A172 (cell line): Measurements from ENCODE around the gene TAC1. TPM values are rescaled to one million over a fixed set of nuclear protein-coding genes. Genes with fewer than 3 reads are reported as not detected.

Source experiments
- total RNA-seq: library from RNA; depleted of rRNA; stranded (reverse); fragments of >200 nt; shearing (Covaris generic); gene quantifications from 2 replicates; pipeline ENCODE4 v1.2.3, GENCODE V29; 2014; rRNA removed

Gene TAC1
- total RNA-seq, 1 experiment from 2014 or later, result not detected

Other genes with a start within 250 kb of the TAC1 start
- gene ASNS, start 140.3 kb downstream of the TAC1 start, total RNA-seq, result 19.8 and 24.0 TPM in 2 replicates